Nasal cavity respiratory epithelium epithelial cell of viscerocranial mucosa (primary cell): Measurements from ENCODE around the gene USP17L18. TPM values are rescaled to one million over a fixed set of nuclear protein-coding genes. Genes with fewer than 3 reads are reported as not detected.

Experiments used
- total RNA-seq: library from RNA; depleted of rRNA; stranded (reverse); fragments of >200 nt; gene quantifications from 2 replicates; pipeline ENCODE4 v1.2.3, GENCODE V29; 2014

USP17L18 gene, protein sequence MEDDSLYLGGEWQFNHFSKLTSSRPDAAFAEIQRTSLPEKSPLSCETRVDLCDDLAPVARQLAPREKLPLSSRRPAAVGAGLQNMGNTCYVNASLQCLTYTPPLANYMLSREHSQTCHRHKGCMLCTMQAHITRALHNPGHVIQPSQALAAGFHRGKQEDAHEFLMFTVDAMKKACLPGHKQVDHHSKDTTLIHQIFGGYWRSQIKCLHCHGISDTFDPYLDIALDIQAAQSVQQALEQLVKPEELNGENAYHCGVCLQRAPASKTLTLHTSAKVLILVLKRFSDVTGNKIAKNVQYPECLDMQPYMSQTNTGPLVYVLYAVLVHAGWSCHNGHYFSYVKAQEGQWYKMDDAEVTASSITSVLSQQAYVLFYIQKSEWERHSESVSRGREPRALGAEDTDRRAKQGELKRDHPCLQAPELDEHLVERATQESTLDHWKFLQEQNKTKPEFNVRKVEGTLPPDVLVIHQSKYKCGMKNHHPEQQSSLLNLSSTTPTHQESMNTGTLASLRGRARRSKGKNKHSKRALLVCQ
- total RNA-seq, result not detected in 2 replicates

DNA sequence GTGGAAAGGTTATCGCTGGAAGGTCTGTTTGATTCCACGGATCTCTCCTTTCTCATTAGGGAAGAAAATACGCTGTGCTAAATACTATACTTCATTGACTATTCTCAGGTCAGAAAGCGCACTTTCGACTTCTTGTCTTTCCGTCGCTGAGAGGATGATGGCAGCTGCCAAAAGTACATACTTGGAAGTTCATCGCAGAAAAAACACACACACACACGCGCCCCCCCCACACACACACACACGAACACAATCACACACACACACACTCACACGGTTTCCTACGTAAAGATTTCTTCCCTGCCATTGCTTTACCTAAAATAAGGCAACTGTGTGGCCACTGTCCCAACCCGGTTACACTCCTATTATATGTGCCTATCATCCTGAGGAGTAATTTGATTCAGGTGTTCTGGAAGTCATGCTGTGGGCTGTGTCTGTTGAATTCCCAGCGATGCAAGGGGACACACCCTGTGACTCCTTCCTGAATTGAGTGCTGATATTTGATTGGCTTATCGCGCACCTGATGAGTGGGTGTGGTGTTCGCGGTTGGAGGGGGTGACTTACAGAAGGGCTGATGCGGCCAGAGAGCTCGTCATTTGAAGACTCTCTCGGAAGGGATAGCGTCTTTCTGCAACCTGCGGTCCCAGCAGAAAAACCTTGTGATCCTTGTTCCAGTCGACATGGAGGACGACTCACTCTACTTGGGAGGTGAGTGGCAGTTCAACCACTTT lies at the start of gene USP17L18:
Gene USP17L18, plus strand, starts transcription at position 678 of the 728 bp plus-strand sequence. Its CDS starts 0 bp downstream, at position 678.

DNA sequence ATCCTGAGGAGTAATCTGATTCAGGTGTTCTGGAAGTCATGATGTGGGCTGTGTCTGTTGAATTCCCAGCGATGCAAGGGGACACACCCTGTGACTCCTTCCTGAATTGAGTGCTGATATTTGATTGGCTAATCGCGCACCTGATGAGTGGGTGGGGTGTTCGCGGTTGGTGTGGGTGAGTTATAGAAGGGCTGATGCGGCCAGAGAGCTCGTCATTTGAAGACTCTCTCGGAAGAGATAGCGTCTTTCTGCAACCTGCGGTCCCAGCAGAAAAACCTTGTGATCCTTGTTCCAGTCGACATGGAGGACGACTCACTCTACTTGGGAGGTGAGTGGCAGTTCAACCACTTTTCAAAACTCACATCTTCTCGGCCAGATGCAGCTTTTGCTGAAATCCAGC lies 38.1 kb upstream of the USP17L18 start, which contains the start of gene USP17L10:
Gene USP17L10, plus strand, starts transcription at position 301 of the 400 bp plus-strand sequence. Its CDS starts 0 bp downstream, at position 301.

DNA sequence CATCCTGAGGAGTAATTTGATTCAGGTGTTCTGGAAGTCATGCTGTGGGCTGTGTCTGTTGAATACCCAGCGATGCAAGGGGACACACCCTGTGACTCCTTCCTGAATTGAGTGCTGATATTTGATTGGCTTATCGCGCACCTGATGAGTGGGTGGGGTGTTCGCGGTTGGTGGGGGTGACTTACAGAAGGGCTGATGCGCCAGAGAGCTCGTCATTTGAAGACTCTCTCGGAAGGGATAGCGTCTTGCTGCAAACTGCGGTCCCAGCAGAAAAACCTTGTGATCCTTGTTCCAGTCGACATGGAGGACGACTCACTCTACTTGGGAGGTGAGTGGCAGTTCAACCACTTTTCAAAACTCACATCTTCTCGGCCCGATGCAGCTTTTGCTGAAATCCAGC lies 33.3 kb upstream of the USP17L18 start, which contains the start of gene USP17L11:
Gene USP17L11, plus strand, starts transcription at position 301 of the 400 bp plus-strand sequence. Its CDS starts 0 bp downstream, at position 301.

DNA sequence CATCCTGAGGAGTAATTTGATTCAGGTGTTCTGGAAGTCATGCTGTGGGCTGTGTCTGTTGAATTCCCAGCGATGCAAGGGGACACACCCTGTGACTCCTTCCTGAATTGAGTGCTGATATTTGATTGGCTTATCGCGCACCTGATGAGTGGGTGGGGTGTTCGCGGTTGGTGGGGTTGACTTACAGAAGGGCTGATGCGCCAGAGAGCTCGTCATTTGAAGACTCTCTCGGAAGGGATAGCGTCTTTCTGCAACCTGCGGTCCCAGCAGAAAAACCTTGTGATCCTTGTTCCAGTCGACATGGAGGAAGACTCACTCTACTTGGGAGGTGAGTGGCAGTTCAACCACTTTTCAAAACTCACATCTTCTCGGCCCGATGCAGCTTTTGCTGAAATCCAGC lies 28.6 kb upstream of the USP17L18 start, which contains the start of gene USP17L12:
Gene USP17L12, plus strand, starts transcription at position 301 of the 400 bp plus-strand sequence. Its CDS starts 0 bp downstream, at position 301.

DNA sequence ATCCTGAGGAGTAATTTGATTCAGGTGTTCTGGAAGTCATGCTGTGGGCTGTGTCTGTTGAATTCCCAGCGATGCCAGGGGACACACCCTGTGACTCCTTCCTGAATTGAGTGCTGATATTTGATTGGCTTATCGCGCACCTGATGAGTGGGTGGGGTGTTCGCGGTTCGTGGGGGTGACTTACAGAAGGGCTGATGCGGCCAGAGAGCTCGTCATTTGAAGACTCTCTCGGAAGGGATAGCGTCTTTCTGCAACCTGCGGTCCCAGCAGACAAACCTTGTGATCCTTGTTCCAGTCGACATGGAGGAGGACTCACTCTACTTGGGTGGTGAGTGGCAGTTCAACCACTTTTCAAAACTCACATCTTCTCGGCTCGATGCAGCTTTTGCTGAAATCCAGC lies 23.8 kb upstream of the USP17L18 start, which contains the start of gene USP17L13:
Gene USP17L13, plus strand, starts transcription at position 301 of the 400 bp plus-strand sequence. Its CDS starts 0 bp downstream, at position 301.

DNA sequence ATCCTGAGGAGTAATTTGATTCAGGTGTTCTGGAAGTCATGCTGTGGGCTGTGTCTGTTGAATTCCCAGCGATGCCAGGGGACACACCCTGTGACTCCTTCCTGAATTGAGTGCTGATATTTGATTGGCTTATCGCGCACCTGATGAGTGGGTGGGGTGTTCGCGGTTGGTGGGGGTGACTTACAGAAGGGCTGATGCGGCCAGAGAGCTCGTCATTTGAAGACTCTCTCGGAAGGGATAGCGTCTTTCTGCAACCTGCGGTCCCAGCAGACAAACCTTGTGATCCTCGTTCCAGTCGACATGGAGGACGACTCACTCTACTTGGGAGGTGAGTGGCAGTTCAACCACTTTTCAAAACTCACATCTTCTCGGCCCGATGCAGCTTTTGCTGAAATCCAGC lies 14.3 kb upstream of the USP17L18 start, which contains the start of gene USP17L15:
Gene USP17L15, plus strand, starts transcription at position 301 of the 400 bp plus-strand sequence. Its CDS starts 0 bp downstream, at position 301.

DNA sequence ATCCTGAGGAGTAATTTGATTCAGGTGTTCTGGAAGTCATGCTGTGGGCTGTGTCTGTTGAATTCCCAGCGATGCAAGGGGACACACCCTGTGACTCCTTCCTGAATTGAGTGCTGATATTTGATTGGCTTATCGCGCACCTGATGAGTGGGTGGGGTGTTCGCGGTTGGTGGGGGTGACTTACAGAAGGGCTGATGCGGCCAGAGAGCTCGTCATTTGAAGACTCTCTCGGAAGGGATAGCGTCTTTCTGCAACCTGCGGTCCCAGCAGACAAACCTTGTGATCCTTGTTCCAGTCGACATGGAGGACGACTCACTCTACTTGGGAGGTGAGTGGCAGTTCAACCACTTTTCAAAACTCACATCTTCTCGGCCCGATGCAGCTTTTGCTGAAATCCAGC lies 4.9 kb upstream of the USP17L18 start, which contains the start of gene USP17L17:
Gene USP17L17, plus strand, starts transcription at position 301 of the 400 bp plus-strand sequence. Its CDS starts 0 bp downstream, at position 301.

DNA sequence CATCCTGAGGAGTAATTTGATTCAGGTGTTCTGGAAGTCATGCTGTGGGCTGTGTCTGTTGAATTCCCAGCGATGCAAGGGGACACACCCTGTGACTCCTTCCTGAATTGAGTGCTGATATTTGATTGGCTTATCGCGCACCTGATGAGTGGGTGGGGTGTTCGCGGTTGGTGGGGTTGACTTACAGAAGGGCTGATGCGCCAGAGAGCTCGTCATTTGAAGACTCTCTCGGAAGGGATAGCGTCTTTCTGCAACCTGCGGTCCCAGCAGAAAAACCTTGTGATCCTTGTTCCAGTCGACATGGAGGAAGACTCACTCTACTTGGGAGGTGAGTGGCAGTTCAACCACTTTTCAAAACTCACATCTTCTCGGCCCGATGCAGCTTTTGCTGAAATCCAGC lies 4.6 kb downstream of the USP17L18 start, which contains the start of gene USP17L19:
Gene USP17L19, plus strand, starts transcription at position 301 of the 400 bp plus-strand sequence. Its CDS starts 0 bp downstream, at position 301.

DNA sequence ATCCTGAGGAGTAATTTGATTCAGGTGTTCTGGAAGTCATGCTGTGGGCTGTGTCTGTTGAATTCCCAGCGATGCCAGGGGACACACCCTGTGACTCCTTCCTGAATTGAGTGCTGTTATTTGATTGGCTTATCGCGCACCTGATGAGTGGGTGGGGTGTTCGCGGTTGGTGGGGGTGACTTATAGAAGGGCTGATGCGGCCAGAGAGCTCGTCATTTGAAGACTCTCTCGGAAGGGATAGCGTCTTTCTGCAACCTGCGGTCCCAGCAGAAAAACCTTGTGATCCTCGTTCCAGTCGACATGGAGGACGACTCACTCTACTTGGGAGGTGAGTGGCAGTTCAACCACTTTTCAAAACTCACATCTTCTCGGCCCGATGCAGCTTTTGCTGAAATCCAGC lies 9.4 kb downstream of the USP17L18 start, which contains the start of gene USP17L20:
Gene USP17L20, plus strand, starts transcription at position 301 of the 400 bp plus-strand sequence. Its CDS starts 0 bp downstream, at position 301.

DNA sequence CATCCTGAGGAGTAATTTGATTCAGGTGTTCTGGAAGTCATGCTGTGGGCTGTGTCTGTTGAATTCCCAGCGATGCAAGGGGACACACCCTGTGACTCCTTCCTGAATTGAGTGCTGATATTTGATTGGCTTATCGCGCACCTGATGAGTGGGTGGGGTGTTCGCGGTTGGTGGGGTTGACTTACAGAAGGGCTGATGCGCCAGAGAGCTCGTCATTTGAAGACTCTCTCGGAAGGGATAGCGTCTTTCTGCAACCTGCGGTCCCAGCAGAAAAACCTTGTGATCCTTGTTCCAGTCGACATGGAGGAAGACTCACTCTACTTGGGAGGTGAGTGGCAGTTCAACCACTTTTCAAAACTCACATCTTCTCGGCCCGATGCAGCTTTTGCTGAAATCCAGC lies 14.1 kb downstream of the USP17L18 start, which contains the start of gene USP17L21:
Gene USP17L21, plus strand, starts transcription at position 301 of the 400 bp plus-strand sequence. Its CDS starts 0 bp downstream, at position 301.

DNA sequence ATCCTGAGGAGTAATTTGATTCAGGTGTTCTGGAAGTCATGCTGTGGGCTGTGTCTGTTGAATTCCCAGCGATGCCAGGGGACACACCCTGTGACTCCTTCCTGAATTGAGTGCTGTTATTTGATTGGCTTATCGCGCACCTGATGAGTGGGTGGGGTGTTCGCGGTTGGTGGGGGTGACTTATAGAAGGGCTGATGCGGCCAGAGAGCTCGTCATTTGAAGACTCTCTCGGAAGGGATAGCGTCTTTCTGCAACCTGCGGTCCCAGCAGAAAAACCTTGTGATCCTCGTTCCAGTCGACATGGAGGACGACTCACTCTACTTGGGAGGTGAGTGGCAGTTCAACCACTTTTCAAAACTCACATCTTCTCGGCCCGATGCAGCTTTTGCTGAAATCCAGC lies 18.9 kb downstream of the USP17L18 start, which contains the start of gene USP17L22:
Gene USP17L22, plus strand, starts transcription at position 301 of the 400 bp plus-strand sequence. Its CDS starts 0 bp downstream, at position 301.

Other genes starting within 250 kb of the USP17L18 start
- not detected in 2 replicates for gene FAM90A26, start 78.2 kb upstream of the USP17L18 start, total RNA-seq
- gene USP17L10, start 38.0 kb upstream of the USP17L18 start, total RNA-seq, result not detected in 2 replicates
- not detected in 2 replicates for gene USP17L11, start 33.2 kb upstream of the USP17L18 start, total RNA-seq
- gene USP17L12, start 28.5 kb upstream of the USP17L18 start, total RNA-seq, result not detected in 2 replicates
- not detected in 2 replicates for gene USP17L13, start 23.7 kb upstream of the USP17L18 start, total RNA-seq
- gene USP17L15, start 14.2 kb upstream of the USP17L18 start, total RNA-seq, result not detected in 2 replicates
- gene USP17L17, start 4.8 kb upstream of the USP17L18 start, total RNA-seq, result not detected in 2 replicates
- gene USP17L19, start 4.7 kb downstream of the USP17L18 start, total RNA-seq, result not detected in 2 replicates
- gene USP17L20, start 9.5 kb downstream of the USP17L18 start, total RNA-seq, result not detected in 2 replicates
- gene USP17L21, start 14.2 kb downstream of the USP17L18 start, total RNA-seq, result not detected in 2 replicates
- gene USP17L22, start 19.0 kb downstream of the USP17L18 start, total RNA-seq, result not detected in 2 replicates
- not detected in 2 replicates for gene USP17L24, start 76.5 kb downstream of the USP17L18 start, total RNA-seq
- not detected in 2 replicates for gene USP17L25, start 81.3 kb downstream of the USP17L18 start, total RNA-seq
- gene USP17L26, start 86.0 kb downstream of the USP17L18 start, total RNA-seq, result not detected in 2 replicates
- gene USP17L5, start 90.8 kb downstream of the USP17L18 start, total RNA-seq, result not detected in 2 replicates
- not detected in 2 replicates for gene USP17L27, start 95.5 kb downstream of the USP17L18 start, total RNA-seq
- not detected in 2 replicates for gene USP17L28, start 100.3 kb downstream of the USP17L18 start, total RNA-seq
- gene USP17L29, start 105.0 kb downstream of the USP17L18 start, total RNA-seq, result not detected in 2 replicates
- gene USP17L30, start 114.5 kb downstream of the USP17L18 start, total RNA-seq, result not detected in 2 replicates
- gene DEFB131A, start 195.8 kb downstream of the USP17L18 start, total RNA-seq, result not detected in 2 replicates